Progenitor cell of endocrine pancreas (in vitro differentiated cells): Measurements from ENCODE around the gene CPB2. TPM values are rescaled to one million over a fixed set of nuclear protein-coding genes. Genes with fewer than 3 reads are reported as not detected.
A peak's percentile ranks its signal among the peaks of the same experiment; 100 is the strongest.

ENCODE experiments used
- DNase-seq: peaks from one replicate; pipeline ENCODE4 v3.0.0; 2021; ENCODE audit warnings: low spot score; ENCODE audit not compliant: unreplicated experiment
- H3K27ac Mint-ChIP-seq: 2 replicates; pipeline ENCODE4 v1.8.0; 2021; ENCODE audit warnings: mild to moderate bottlenecking, moderate library complexity, mixed read lengths
- H3K27me3 Mint-ChIP-seq: 2 replicates; pipeline ENCODE4 v1.8.0; 2021; ENCODE audit warnings: mixed read lengths
- H3K36me3 Mint-ChIP-seq: 2 replicates; pipeline ENCODE4 v1.8.0; 2022; ENCODE audit warnings: mixed read lengths; ENCODE audit not compliant: insufficient read depth
- H3K4me1 Mint-ChIP-seq: 2 replicates; pipeline ENCODE4 v1.8.0; 2021; ENCODE audit warnings: low read depth, mixed read lengths
- H3K4me3 Mint-ChIP-seq: 2 replicates; pipeline ENCODE4 v1.8.0; 2021; ENCODE audit warnings: low read depth, mild to moderate bottlenecking, moderate library complexity, mixed read lengths
- H3K9me3 Mint-ChIP-seq: 2 replicates; pipeline ENCODE4 v1.8.0; 2021; ENCODE audit warnings: low read depth, mixed read lengths
- total RNA-seq: library from RNA; stranded (reverse); gene quantifications from 2 replicates; pipeline ENCODE4 v1.2.1, GENCODE V29; 2021
- TF ChIP-seq, protein P1 (sequence below): fragments of 200-600 bp; sonication (generic); IDR thresholded peaks from one replicate; pipeline ENCODE4 v1.5.0; 2021; ENCODE audit warnings: antibody characterized with exemption, mild to moderate bottlenecking; ENCODE audit not compliant: unreplicated experiment

Gene CPB2
- total RNA-seq, 1 donor from 2014 or later, result not detected

DNA sequence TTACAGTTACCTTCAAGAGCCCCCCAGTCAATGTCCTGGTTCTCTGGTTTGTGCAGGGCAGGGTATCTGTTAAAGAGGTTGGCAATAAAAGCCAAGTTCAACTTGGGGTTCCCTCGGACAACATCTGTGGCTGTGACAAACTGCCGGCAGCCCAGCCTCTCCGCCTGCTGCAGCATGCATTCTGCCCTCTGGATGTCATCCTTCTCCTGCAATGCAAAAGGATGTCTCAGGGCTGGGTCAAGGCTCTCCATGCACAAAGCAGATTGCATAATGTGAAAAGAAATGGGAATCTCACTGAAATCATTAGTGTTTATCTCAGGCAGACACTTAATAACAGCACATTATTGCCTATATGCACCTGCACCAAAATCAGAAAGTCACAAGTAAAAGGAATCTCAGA is 42.1 kb upstream of the CPB2 start:
- Mint-ChIP-seq H3K4me1 (peaks cover 45% of the 10 kb centered on the region), H3K9me3 (peaks cover 11% of the 10 kb centered on the region), H3K27me3 (no peaks in the 10 kb centered on the region), H3K36me3 (peaks cover 2% of the 10 kb centered on the region), H3K27ac (peak overlapping the region; percentile 37), H3K4me3 (no peak overlapping the region)
- DNase-seq, result no peak
- TF ChIP-seq, protein P1, sequence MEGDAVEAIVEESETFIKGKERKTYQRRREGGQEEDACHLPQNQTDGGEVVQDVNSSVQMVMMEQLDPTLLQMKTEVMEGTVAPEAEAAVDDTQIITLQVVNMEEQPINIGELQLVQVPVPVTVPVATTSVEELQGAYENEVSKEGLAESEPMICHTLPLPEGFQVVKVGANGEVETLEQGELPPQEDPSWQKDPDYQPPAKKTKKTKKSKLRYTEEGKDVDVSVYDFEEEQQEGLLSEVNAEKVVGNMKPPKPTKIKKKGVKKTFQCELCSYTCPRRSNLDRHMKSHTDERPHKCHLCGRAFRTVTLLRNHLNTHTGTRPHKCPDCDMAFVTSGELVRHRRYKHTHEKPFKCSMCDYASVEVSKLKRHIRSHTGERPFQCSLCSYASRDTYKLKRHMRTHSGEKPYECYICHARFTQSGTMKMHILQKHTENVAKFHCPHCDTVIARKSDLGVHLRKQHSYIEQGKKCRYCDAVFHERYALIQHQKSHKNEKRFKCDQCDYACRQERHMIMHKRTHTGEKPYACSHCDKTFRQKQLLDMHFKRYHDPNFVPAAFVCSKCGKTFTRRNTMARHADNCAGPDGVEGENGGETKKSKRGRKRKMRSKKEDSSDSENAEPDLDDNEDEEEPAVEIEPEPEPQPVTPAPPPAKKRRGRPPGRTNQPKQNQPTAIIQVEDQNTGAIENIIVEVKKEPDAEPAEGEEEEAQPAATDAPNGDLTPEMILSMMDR, result peak; percentile 35

DNA sequence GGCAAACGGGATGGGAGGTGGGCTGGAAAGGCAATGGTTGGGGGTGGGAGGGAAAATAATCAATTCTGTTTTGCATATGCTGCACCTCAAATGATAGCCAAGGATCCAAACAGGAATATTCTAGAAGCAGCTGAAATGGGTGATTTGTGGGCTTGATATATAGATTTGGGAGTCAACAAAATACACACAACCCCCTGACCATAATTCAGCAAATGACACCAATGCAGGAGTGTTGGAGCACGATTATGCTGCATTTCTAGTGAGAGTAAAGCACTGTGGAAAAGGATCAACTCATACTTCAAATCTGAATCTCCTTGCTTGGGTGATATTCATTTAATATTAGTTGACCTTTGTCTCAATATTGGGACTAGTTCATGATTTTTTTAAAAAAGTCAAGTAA is 41.1 kb upstream of the CPB2 start:
- Mint-ChIP-seq H3K27ac (no peak overlapping the region), H3K36me3 (peaks cover 2% of the 10 kb centered on the region), H3K27me3 (no peaks in the 10 kb centered on the region), H3K4me3 (no peak overlapping the region), H3K4me1 (peaks cover 48% of the 10 kb centered on the region), H3K9me3 (peaks cover 11% of the 10 kb centered on the region)
- DNase-seq, result no peak
- TF ChIP-seq, protein P1, result no peak

DNA sequence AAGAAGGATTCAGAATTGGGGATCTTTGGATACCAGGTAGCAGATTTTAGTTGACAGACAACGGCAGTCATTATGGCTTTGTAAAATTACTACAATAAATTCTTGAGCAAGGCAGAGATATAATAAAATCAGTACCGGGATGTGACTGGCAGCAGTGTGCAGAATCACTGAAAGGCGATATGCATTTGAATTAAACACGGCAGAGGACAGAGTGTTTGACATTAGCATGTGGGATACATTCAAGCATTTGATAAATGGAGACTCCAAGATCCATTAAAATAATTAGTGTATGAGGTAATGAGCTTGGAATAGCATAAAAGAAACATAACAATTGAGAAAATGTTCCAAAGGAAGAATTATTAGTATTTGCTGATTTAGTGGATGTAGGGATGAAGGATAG is 40.3 kb upstream of the CPB2 start:
- Mint-ChIP-seq H3K27me3 (no peaks in the 10 kb centered on the region), H3K36me3 (no peaks in the 10 kb centered on the region), H3K4me1 (peaks cover 47% of the 10 kb centered on the region), H3K27ac (peak overlapping the region; percentile 8), H3K4me3 (no peak overlapping the region), H3K9me3 (peaks cover 11% of the 10 kb centered on the region)
- DNase-seq, result no peak
- TF ChIP-seq, protein P1, result no peak

DNA sequence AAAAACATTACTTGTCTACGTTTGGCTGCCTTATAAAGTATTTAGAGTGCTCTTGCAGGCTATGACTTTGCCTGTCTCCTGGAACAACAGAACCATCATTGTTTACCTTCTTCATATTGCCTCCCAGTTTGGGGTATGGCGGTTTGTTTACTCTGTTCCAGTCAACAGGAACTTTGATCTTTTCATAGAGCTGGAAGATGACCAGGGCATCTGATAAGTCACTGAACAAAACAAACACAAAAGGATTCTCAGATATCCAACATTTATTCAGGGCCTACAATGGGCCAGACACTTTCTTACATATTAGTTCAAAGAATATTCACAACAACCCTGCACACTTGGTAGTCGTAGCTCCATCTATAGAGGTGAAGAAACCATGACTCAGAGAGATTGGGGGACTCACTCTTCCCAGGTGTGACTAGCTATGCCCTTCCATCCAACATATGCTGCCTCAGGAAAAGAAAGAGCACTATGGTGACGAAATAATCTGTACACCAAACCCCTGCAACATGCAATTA is 38.4 kb upstream of the CPB2 start:
- no peaks in the 10 kb centered on the region for H3K36me3 Mint-ChIP-seq
- DNase-seq, result no peak
- H3K9me3 Mint-ChIP-seq, result peaks cover 11% of the 10 kb centered on the region
- TF ChIP-seq, protein P1, result no peak
- H3K27me3 Mint-ChIP-seq, result no peaks in the 10 kb centered on the region
- H3K4me1 Mint-ChIP-seq, result peaks cover 48% of the 10 kb centered on the region
- H3K4me3 Mint-ChIP-seq, result no peak overlapping the region
- peak overlapping the region; percentile 77 for H3K27ac Mint-ChIP-seq

DNA sequence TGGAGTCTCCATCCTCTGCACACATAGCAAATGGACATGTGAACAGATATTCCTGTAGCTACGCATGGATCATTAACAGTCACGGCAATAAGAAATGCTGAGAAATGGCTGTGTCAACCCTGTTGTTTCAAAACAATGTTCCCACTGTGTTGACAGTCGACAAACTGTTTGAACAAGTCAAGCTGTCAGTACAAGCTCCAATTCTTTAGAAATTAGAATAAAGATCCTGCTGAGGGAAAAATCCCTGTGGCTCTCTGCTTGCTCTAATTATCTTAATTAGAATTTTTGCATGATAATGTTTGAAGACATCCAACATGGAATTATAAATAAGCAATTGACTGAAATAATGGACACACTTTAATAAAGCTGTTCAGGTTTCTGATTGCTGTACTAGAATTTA is 37.9 kb upstream of the CPB2 start:
- Mint-ChIP-seq H3K4me1 (peaks cover 53% of the 10 kb centered on the region), H3K36me3 (no peaks in the 10 kb centered on the region), H3K27ac (peak overlapping the region; percentile 77), H3K4me3 (no peak overlapping the region), H3K9me3 (peaks cover 11% of the 10 kb centered on the region), H3K27me3 (no peaks in the 10 kb centered on the region)
- DNase-seq, result no peak
- TF ChIP-seq, protein P1, result no peak
